ENCODE results near the gene IP6K3. TPM values are rescaled to one million over a fixed set of nuclear protein-coding genes. Genes with fewer than 3 reads are reported as not detected.

Gene IP6K3, protein sequence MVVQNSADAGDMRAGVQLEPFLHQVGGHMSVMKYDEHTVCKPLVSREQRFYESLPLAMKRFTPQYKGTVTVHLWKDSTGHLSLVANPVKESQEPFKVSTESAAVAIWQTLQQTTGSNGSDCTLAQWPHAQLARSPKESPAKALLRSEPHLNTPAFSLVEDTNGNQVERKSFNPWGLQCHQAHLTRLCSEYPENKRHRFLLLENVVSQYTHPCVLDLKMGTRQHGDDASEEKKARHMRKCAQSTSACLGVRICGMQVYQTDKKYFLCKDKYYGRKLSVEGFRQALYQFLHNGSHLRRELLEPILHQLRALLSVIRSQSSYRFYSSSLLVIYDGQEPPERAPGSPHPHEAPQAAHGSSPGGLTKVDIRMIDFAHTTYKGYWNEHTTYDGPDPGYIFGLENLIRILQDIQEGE
- total RNA-seq, result 0.98 and 8.2 TPM in 2 replicates

DNA sequence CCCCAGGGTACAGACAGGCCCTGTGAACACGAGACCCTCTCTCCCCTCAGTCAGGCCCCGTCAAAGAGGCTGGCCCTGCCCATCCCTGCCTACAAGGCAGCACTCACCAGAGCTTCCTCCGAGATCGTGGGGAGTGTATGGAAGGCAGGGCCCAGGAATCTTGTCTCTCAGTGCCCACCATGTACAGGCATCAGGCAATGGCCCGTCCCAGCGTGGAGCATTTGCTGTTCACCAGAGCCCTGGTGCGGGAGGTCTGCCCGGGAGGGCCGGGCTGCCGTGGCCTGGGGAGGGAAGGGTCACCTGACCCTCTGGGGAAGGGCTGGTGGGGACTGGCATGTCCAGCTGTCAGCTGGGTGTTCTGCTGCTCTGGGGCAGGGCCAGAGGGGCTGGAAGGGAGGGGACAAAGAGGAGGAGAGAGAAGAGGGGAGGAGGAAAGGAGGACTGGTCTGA, at the start of gene IP6K3:
Gene IP6K3 (minus strand): TSS at position 255 of the 450 bp plus-strand sequence. CDS start 11,429 bp downstream, outside the sequence.

GRCh38 chr6:33788694-33789549, 42.2 kb upstream of the IP6K3 start, which contains the start of gene LEMD2:
Gene LEMD2, minus strand, starts transcription at chr6:33789130. Its CDS starts 14 bp downstream, at chr6:33789116.

GRCh38 chr6:33711140-33712129, 35.3 kb downstream of the IP6K3 start, which contains the start of gene UQCC2:
Gene UQCC2, minus strand, starts transcription at chr6:33711700. Its CDS starts 14 bp downstream, at chr6:33711686.

Other genes with a start within 250 kb of the IP6K3 start
- 20.8 and 25.3 TPM in 2 replicates for gene BAK1, start 166.6 kb downstream of the IP6K3 start, total RNA-seq
- 72.2 and 91.1 TPM in 2 replicates for gene ITPR3, start 125.6 kb downstream of the IP6K3 start, total RNA-seq
- 26.7 and 50.4 TPM in 2 replicates for gene UQCC2, start 35.2 kb downstream of the IP6K3 start, total RNA-seq
- 48.2 and 59.3 TPM in 2 replicates for gene LEMD2, start 42.2 kb upstream of the IP6K3 start, total RNA-seq
- gene MLN, start 57.1 kb upstream of the IP6K3 start, total RNA-seq, result not detected in 2 replicates